Activated T-helper 1 cell treated with anti-CD3 and anti-CD28 coated beads, Interleukin-2, amount 50 U/mL, for 16 hours (primary cell): Measurements from ENCODE around the gene MAN2A2.

Experiments
- DNase-seq, 2 donors: peaks; one replicate each; pipeline ENCODE4 v3.0.0-alpha.2; 2020; ENCODE audit warnings: low read depth in 1 of 2, low spot score in 1 of 2

The MAN2A2 gene

DNA sequence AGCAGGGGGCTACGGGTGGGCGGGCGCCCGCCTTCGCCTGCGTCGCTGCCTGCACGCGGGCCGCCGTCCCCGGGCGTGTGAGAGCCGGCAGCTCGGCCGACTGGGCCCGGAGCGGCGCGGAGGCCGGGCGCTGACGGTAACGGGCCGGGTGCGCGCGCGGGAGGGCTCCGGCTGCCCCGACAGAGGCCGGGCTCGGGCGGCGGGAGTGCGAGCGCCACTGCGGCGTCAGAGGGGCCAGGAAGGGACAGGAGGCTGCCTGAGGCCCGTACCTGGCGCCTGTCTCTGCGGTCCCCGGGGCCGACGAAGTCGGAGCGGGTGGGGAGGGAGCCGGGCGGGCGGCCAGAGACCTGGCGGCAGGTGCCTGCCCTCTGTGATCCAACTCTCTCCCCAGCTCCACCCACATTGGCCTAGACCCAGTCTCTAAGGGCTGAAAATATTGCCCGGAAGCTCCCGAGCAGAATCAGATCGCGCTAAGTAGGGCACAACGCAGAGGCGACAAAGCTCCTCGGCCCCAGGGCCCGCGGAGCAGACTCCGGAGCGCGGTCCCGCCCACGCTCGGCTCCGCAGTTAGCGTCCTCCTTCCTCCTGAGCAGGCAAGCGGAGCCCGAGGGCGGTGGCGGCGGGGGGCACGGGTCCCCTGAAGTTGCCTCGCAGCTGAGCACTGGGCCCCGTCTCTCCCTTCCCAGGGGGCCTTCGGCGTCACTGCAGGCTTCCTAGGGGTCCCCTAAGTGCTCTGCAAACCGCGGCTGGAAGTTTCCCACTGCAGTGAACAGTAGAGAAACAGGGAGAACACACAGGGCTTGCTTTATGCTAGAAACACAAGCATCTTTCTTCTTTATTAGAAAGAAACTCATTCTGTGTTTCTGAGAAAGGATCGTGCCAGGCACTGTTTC, at the start of gene MAN2A2:
Gene MAN2A2 (plus strand): TSS at position 463 of the 893 bp plus-strand sequence. CDS start 906 bp downstream, outside the sequence.
- DNase-seq = peak; percentile 41 to 56

- no peak for DNase-seq
These were observed 48.0 kb upstream of the MAN2A2 start for GRCh38 chr15:90855139-90855538.

GRCh38 chr15:90857337-90857736, 45.8 kb upstream of the MAN2A2 start:
- no peak for DNase-seq

DNA sequence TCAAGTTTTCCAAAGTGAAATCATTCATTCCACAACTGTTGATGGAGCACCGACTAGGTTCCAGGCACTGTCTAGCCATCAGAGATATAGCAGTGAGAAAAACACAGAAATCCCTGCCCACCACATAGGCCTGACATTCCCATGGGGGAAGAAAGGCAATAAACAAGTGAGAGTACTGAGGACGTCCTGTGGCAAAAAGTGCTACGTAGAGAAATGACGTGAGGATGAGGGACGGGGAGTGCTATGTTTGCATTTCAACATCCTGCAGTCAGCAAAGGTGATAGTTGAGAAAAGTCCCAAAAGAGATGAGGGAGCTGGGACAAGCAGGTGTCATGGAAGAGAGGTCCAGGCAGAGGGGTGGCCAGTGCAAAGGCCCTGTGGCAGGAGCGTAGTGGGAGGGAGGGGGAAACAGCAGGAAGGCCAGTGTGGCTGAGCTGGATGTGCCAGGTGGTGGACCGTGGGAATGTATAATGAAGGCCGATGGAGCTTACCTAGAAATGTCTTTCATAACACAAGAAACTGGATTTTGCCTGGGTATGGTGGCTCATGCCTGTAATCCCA, 45.1 kb upstream of the MAN2A2 start:
- no peak for DNase-seq

- no peak for DNase-seq
These were observed 43.6 kb upstream of the MAN2A2 start for GRCh38 chr15:90859234-90860131.

- no peak for DNase-seq
These were observed 42.7 kb upstream of the MAN2A2 start for GRCh38 chr15:90860450-90860849.

- DNase-seq = no peak
These were observed 42.0 kb upstream of the MAN2A2 start for GRCh38 chr15:90860942-90861675.

DNA sequence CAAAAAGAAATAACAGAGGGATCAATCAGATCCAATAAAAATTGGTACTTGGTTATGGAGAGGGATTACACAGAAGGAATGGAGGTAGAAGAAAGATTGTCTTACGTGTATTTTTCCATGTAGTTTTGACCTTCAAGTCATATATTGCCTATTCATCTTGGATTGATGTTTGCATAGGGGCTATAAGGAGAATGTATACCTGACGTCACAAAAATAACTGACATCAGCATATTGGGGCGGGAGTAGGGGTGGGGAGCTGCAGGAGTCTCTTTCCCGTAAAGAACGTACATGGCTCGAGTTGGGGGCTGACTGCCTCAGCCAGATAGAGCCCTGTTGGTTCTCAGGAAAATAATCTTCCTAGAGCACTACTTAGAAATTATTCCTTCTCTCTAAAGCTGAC, 40.6 kb upstream of the MAN2A2 start:
- DNase-seq = no peak

GRCh38 chr15:90862964-90863778, 39.9 kb upstream of the MAN2A2 start:
- DNase-seq = no peak

- DNase-seq = no peak
These were observed 39.1 kb upstream of the MAN2A2 start for GRCh38 chr15:90863987-90864386.

GRCh38 chr15:90864507-90864906, 38.6 kb upstream of the MAN2A2 start:
- DNase-seq = no peak

DNA sequence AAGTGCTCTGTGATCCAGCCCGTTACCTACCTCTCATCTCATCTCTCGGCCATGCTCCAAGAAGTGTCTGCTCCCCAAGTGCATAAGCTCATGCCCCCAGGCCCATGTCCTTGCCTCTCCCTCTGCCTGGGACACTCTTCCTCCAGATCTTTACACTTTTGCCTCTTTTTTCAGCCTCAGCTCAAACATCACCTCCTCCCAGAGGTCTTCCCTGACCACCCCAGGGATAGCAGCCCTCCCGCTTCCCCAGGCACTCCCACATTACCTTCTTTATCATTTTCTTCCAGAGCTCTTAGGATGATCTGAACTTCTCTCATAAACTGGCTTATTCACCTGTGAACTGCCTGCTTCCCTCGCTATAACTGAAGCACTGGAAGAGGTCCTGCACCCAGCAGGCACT, 37.4 kb upstream of the MAN2A2 start:
- no peak for DNase-seq

- DNase-seq = no peak
These were observed 36.9 kb upstream of the MAN2A2 start for GRCh38 chr15:90866161-90866715.

- no peak for DNase-seq
These were observed 36.3 kb upstream of the MAN2A2 start for GRCh38 chr15:90866800-90867199.

GRCh38 chr15:90868261-90868689, 34.8 kb upstream of the MAN2A2 start, which contains the start of gene FURIN:
Gene FURIN, plus strand, starts transcription at chr15:90868588. Its CDS starts 7,153 bp downstream, at chr15:90875741.
- no peak for DNase-seq

- no peak for DNase-seq
These were observed 34.0 kb upstream of the MAN2A2 start for GRCh38 chr15:90869140-90869541.

DNA sequence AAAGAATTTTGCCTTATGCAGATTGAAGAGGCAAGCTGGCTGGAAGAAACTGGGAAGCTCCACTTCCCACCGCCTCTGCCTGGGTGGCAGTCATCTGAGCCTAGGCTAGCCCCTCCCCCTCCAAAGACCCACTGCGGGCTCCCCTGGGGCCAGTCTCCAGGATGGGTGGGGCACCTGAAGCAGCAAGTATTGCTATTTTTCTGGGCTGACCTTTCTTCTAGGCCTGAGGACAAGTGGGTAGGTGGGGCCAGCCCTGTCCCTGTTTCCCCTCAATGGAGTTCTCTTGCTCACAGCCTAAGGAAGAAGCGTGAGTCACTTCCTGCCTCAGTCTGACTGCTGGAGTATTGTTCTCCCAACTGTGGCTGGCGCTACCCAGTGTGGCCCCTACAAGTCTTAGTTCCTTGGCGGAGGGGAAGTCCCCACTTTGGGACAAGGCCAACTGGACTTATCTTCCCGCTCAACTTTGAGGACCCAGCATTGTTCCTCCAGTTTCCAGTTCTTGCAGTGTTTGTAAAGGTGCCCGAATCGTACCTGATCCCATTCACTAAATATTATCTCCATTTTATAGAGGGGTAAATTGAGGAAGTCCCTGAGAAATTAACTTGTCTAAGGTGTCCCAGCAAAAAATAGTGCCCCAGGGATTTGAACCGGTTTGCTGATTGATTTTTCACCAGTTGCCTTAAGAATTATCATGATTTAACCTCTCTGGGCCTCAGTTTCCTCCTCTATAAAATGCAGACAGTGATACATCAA, 33.3 kb upstream of the MAN2A2 start:
- DNase-seq = no peak

- no peak for DNase-seq
These were observed 32.6 kb upstream of the MAN2A2 start for GRCh38 chr15:90870354-90871138.
